Osteocyte (in vitro differentiated cells): Measurements from ENCODE around the gene NANP. TPM values are rescaled to one million over a fixed set of nuclear protein-coding genes. Genes with fewer than 3 reads are reported as not detected.
A peak's percentile ranks its signal among the peaks of the same experiment; 100 is the strongest.

Source experiments
- DNase-seq: peaks from one replicate; pipeline ENCODE4 v3.0.0; 2021; ENCODE audit warnings: mixed read lengths; ENCODE audit not compliant: unreplicated experiment; ENCODE audit errors: extremely low spot score
- H3K27ac Mint-ChIP-seq: one replicate; pipeline ENCODE4 v1.8.0; 2021; ENCODE audit warnings: mild to moderate bottlenecking, mixed read lengths; ENCODE audit not compliant: unreplicated experiment
- H3K27me3 Mint-ChIP-seq: one replicate; pipeline ENCODE4 v1.8.0; 2021; ENCODE audit warnings: mixed read lengths; ENCODE audit not compliant: unreplicated experiment
- H3K36me3 Mint-ChIP-seq: one replicate; pipeline ENCODE4 v1.8.0; 2021; ENCODE audit warnings: mixed read lengths; ENCODE audit not compliant: unreplicated experiment
- H3K4me1 Mint-ChIP-seq: one replicate; pipeline ENCODE4 v1.8.0; 2021; ENCODE audit warnings: mixed read lengths; ENCODE audit not compliant: unreplicated experiment
- H3K4me3 Mint-ChIP-seq: one replicate; pipeline ENCODE4 v1.8.0; 2021; ENCODE audit warnings: mild to moderate bottlenecking, moderate library complexity, mixed read lengths; ENCODE audit not compliant: unreplicated experiment
- H3K9me3 Mint-ChIP-seq: one replicate; pipeline ENCODE4 v1.8.0; 2021; ENCODE audit warnings: mixed read lengths; ENCODE audit not compliant: unreplicated experiment
- total RNA-seq: library from RNA; stranded (reverse); gene quantifications from 2 replicates; pipeline ENCODE4 v1.2.1, GENCODE V29; 2021
- TF ChIP-seq, protein P1 (sequence below): fragments of 200-600 bp; sonication (generic); IDR thresholded peaks from 2 replicates; pipeline ENCODE4 v1.5.0; 2021; ENCODE audit warnings: antibody characterized with exemption, mild to moderate bottlenecking, moderate library complexity

Gene NANP
- total RNA-seq, 1 donor from 2014 or later, result 6.0 TPM

DNA sequence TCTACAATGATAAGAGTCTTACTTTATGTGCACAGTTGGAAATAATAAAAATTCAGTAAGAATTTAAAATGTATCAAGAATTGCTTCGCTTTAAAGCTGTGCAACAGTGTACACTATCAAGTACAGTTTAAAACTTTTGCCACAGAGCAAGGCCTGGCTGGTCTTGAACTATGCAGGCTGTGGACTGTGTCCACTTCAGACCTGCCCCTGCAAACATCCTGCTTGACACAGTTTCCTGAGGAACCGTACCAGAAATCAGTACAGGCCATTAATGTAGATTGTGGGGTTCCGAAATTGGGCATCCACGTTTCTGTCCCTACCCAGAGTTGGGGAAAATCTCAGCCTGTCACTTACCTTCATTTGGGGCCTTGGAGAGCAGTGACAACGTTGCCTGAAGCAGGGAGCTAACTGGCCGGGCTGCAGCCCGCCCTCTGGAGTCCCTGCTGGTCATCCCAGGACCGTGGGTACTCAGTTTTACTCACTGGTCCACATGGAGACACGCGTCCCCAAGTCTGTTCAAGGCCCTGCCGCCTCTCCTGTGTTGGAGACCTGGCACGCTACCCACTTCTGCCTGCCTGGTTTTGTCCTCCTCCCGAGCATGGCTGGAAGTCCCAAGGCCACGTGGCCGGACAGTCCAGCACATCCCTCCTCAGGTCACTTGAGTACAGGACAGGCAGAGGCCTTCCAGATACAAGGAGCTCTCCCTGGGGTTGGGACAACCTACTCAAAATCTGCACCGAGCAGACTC is 46.9 kb downstream of the NANP start:
- Mint-ChIP-seq H3K4me1 (peaks cover 54% of the 10 kb centered on the region), H3K27ac (no peak overlapping the region), H3K36me3 (peaks cover 9% of the 10 kb centered on the region), H3K4me3 (no peak overlapping the region), H3K9me3 (no peaks in the 10 kb centered on the region), H3K27me3 (no peaks in the 10 kb centered on the region)
- TF ChIP-seq, protein P1, sequence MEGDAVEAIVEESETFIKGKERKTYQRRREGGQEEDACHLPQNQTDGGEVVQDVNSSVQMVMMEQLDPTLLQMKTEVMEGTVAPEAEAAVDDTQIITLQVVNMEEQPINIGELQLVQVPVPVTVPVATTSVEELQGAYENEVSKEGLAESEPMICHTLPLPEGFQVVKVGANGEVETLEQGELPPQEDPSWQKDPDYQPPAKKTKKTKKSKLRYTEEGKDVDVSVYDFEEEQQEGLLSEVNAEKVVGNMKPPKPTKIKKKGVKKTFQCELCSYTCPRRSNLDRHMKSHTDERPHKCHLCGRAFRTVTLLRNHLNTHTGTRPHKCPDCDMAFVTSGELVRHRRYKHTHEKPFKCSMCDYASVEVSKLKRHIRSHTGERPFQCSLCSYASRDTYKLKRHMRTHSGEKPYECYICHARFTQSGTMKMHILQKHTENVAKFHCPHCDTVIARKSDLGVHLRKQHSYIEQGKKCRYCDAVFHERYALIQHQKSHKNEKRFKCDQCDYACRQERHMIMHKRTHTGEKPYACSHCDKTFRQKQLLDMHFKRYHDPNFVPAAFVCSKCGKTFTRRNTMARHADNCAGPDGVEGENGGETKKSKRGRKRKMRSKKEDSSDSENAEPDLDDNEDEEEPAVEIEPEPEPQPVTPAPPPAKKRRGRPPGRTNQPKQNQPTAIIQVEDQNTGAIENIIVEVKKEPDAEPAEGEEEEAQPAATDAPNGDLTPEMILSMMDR, result no peak
- DNase-seq, result no peak

DNA sequence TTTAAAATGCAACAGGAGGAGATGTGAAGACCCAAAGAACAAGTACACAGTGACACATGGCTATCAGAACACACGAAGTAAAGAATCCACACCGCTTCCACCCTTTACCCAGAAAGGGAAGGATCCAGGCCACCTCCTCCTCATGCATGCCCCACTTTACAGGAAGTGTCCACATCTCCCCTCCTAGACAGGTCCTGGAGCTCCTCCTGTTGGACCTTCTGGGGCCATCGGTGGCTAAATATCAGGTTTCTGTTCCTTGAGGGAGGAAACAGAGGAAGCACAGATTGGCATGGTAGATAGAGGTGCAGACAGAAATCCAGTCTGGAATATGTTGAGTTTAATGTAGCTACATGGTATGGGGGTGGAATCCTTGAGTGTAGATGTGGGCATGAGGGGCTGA is 49.4 kb downstream of the NANP start:
- peaks cover 54% of the 10 kb centered on the region for H3K4me1 Mint-ChIP-seq
- no peak for DNase-seq

DNA sequence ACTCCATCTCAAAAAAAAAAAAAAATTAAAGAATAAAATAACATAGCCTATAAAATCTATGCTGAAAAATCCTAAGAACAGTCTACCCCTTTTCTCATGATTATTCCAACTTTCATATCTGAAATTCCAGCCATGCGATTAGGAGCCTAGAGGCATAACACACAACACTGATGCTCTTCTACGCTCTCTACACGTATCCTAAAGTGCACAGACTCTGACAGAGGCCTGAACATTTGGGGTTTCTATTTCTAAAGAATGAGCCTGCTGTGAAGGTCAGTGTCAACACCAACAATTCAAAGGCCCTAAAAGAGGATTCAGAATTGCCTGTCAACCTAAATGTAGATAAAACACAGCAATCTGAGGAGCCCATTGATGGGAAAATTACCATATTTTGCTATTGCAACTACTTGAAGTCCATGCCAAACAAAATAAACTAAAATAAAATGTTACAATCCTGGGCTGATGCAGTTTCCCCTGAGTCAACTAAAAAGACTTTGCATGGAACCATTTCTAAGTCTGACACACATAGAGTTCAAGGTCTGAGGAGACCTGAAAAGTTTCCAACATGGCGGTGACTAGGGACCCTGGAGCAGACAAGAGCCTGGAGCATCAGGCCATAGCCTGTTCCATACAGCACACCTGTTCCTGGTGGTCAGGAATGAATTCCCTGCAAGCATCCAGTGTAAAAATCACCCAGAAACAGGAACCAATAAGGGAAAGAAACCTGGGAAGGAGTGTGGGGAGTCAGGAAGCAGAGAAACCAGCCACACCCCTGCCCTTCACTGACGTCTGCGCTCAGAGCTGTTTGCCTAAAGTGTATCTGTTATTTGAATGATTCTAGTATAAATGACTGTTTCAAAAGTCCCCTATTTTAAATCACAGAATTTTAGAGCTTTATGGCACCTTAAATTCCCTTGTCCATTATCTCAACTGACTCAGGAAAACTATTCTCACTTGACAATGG is 50.2 kb downstream of the NANP start:
- Mint-ChIP-seq H3K36me3 (peaks cover 14% of the 10 kb centered on the region), H3K4me1 (peaks cover 48% of the 10 kb centered on the region), H3K27me3 (no peaks in the 10 kb centered on the region), H3K9me3 (no peaks in the 10 kb centered on the region), H3K4me3 (no peak overlapping the region), H3K27ac (peak overlapping the region; percentile 77)
- TF ChIP-seq, protein P1, result no peak
- DNase-seq, result no peak

More for the DNA sequence above, 49.4 kb downstream of the NANP start:
- H3K9me3 Mint-ChIP-seq, result no peaks in the 10 kb centered on the region
- peaks cover 14% of the 10 kb centered on the region for H3K36me3 Mint-ChIP-seq
- no peaks in the 10 kb centered on the region for H3K27me3 Mint-ChIP-seq
- H3K27ac Mint-ChIP-seq, result no peak overlapping the region
- H3K4me3 Mint-ChIP-seq, result no peak overlapping the region
- TF ChIP-seq, protein P1, result peak; percentile 26

DNA sequence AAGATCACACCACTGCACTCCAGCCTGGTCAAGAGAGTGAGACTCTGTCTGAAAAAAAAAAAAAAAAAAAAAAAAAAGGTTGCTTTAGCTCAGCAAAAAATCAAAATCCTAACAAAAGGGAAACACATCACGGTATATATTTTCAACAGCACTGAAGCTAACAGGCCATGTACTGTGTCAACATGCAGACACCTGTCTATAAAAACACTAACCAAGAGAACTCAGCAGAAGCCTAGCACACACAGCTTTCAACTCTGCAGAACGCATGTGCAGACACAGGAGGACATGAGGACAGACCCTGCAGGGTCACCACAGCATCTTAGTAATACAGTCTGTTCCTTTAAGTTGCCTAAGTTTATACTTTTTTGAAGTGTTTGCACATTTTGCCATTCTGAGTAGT is 52.0 kb downstream of the NANP start:
- Mint-ChIP-seq H3K36me3 (peaks cover 23% of the 10 kb centered on the region), H3K4me3 (no peak overlapping the region), H3K9me3 (no peaks in the 10 kb centered on the region), H3K27ac (no peak overlapping the region), H3K4me1 (peaks cover 43% of the 10 kb centered on the region), H3K27me3 (no peaks in the 10 kb centered on the region)
- TF ChIP-seq, protein P1, result no peak
- no peak for DNase-seq

DNA sequence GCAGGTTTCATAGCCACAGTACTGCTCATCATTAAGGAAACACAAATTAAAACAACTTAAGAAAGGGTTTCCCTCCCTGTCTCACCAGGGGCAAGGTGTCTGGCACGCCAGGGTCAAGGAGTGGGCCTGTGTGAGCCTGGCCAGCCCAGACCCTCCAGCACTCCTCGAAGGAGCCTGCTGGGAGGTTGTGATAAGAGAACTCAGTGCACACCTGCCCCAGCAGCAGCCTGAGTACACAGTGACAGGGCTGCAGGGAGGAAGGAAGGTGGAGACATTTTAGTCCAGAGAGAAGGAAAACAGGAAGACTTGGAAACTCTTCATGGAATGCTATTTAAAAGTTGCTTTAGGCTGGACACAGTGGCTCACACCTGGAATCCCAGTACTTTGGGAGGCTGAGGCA is 52.6 kb downstream of the NANP start:
- no peak for DNase-seq
- Mint-ChIP-seq H3K9me3 (no peaks in the 10 kb centered on the region), H3K4me3 (no peak overlapping the region), H3K36me3 (peaks cover 23% of the 10 kb centered on the region), H3K27me3 (no peaks in the 10 kb centered on the region), H3K27ac (no peak overlapping the region), H3K4me1 (peaks cover 43% of the 10 kb centered on the region)
- TF ChIP-seq, protein P1, result no peak
